Measurements from ENCODE around the gene ZBTB39.

GRCh38 chr12:57031789-57032188 lies 25.4 kb upstream of the ZBTB39 start:
- TF ChIP-seq, protein P1, sequence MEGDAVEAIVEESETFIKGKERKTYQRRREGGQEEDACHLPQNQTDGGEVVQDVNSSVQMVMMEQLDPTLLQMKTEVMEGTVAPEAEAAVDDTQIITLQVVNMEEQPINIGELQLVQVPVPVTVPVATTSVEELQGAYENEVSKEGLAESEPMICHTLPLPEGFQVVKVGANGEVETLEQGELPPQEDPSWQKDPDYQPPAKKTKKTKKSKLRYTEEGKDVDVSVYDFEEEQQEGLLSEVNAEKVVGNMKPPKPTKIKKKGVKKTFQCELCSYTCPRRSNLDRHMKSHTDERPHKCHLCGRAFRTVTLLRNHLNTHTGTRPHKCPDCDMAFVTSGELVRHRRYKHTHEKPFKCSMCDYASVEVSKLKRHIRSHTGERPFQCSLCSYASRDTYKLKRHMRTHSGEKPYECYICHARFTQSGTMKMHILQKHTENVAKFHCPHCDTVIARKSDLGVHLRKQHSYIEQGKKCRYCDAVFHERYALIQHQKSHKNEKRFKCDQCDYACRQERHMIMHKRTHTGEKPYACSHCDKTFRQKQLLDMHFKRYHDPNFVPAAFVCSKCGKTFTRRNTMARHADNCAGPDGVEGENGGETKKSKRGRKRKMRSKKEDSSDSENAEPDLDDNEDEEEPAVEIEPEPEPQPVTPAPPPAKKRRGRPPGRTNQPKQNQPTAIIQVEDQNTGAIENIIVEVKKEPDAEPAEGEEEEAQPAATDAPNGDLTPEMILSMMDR (IDR thresholded peaks at IDR 0.05), result no peak
- TF ChIP-seq POLR2A (IDR thresholded peaks at IDR 0.05), result no peak
